Endometrium (tissue), 2 donors: Measurements from ENCODE around the gene RNH1.
"Not testable (repeated sequence)": the region's sequence is repeated elsewhere in the genome, so short reads cannot be mapped to it uniquely, and the experiment has no call there.

Experiments used
- FAIRE-seq: peaks from 2 replicates; lab custom pipeline; 2012; peaks lifted over from hg19 to GRCh38; lab: Jason Lieb, UNC
- donor health status: control.
- donor health status: control.

RNH1 gene

GRCh38 chr11:520428-521176 is 13.6 kb upstream of the RNH1 start:
- no peak for FAIRE-seq

GRCh38 chr11:518463-519202 is 11.6 kb upstream of the RNH1 start:
- FAIRE-seq, result no peak

DNA sequence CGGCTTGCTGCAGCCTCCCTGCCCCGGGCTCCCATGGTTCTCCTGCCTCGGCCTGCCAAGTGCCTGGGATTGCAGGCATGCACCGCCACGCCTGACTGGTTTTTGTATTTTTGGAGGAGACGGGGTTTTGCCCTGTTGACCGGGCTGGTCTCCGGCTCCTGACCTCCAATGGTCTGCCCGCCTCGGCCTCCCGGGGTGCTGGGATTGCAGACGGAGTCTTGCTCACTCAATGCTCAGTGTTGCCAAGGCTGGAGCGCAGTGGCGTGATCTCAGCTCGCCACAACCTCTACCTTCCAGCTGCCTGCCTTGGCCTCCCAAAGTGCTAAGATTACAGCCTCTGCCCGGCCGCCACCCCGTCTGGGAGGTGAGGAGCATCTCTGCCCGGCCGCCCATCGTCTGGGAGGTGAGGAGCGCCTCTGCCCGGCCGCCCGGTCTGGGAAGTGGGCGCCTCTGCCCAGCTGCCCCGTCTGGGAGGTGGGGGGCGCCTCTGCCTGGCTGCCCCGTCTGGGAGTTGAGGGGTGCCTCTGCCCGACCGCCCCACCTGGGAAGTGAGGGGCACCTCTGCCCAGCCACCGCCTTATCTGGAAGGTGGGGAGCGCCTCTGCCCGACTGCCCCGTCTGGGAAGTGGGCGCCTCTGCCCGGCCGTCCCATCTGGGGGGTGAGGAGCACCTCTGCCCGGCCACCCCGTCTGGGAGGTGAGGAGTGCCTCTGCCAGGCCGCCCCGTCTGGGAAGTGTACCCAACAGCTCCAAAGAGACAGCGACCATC is 10.1 kb upstream of the RNH1 start:
- FAIRE-seq, result not testable (repeated sequence)

DNA sequence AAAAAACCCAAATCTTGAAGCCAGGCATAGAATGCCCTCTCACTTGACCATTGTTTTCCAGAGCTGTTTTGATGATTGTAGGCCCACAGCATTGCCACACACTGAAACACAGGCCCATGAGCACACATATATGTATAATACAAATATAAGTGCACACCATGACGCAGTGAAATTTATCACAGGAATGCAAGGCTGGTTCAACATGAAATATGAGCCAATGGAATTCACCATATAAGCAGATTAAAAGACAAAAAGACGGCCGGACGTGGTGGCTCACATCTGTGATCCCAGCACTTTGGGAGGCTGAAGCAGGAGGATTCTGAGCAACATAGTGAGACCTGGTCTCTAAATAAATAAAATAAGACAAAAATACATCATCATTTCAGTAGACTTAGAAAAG is 9.4 kb upstream of the RNH1 start:
- no peak for FAIRE-seq

GRCh38 chr11:515131-515530 is 8.1 kb upstream of the RNH1 start:
- no peak for FAIRE-seq

DNA sequence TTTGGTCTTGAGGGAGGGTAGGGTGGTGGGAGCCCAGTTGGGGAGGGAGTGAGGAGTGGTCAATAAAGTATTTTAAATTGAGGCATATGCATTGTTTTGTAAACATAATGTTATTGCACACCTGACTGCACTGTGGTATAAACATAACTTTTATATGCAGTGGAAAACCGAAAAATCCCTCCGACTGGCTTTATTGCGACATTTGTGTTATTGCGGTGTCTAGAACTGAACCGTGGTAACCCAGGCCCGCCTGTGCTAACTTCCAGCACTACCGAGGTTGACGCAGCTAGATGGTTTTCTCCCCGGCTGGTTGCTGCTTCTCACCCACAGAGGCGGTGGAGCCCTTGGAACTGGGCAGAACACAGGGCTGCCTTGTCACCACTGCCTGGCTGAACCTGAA is 7.6 kb upstream of the RNH1 start:
- FAIRE-seq, result no peak

GRCh38 chr11:512761-513595 is 5.9 kb upstream of the RNH1 start:
- no peak for FAIRE-seq

GRCh38 chr11:508956-509355 is 1.9 kb upstream of the RNH1 start:
- FAIRE-seq, result no peak

DNA sequence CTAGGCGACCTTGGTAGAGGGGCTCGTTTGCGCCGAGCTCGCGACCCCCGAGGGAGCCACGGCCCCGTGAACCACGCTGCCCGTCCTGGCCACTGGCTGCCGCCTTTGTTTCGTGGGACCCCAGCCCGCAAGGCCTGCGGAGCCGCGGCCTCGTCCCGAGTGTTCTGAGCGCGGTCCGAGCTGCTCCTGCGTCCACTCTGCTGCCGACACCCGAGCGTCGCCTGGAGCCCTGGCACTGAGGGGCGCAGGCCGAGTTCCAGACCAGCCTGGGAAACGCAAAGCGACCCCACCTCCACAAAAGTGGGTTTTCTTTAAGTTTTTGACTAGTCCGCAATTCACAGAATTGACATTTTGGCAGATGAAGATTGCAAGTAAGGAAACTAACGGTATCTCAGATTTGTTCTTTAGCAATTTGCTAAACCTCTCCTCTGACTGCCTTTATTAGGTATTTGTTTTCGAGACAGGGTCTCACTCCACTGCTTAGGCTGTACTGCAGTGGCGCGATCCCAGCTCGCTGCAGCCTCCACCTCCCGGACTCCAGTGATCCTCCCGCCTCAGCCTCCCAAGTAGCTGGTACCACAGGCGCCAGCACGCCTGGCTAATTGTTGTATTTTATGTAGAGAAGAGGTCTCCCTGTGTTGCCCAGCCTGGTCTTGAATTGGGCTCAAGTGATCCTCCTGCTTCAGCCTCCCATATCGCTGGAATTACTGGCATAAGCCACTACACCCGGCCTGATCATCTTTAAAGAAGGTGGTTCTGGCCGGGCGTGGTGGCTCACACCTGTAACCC is 879 bp upstream of the RNH1 start:
- no peak for FAIRE-seq

DNA sequence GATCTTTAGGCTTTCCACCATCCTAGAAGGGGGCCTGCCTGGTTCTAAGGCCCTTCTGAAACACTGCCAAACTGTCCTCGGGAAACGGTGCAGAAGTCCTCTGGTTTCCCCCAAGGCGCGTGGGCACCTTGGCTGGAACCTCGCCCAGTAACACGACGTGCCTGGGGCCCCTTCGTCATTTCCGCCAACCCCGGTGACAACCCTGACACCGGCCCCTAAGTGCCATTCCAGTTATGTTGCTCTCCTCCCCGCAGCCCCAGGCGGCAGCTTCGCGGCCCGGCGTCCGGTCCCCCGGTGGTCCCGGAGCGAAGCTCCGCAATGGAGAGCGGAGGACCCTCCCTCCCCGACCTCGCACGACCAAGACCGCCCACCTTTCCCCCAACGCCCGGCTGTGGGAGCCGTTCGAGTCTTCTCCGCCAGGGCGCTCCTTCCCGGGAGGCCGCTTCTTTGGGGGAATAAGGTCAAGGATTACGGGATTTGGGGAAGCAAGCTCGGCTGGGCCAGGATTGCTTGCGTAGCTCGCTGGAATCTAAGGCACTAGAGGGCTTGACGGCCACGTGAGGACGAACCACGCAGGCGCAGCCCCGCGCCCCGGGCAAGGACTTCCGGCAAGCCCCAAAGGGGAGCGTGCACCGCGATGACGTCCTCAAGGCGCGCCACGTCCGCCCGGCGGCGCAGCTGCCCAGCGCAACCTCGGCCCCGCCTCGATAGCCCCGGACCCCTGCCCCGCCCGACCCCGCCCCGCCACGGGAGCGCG is 626 bp downstream of the RNH1 start:
- no peak for FAIRE-seq

GRCh38 chr11:504994-505344 is 2.1 kb downstream of the RNH1 start:
- no peak for FAIRE-seq

DNA sequence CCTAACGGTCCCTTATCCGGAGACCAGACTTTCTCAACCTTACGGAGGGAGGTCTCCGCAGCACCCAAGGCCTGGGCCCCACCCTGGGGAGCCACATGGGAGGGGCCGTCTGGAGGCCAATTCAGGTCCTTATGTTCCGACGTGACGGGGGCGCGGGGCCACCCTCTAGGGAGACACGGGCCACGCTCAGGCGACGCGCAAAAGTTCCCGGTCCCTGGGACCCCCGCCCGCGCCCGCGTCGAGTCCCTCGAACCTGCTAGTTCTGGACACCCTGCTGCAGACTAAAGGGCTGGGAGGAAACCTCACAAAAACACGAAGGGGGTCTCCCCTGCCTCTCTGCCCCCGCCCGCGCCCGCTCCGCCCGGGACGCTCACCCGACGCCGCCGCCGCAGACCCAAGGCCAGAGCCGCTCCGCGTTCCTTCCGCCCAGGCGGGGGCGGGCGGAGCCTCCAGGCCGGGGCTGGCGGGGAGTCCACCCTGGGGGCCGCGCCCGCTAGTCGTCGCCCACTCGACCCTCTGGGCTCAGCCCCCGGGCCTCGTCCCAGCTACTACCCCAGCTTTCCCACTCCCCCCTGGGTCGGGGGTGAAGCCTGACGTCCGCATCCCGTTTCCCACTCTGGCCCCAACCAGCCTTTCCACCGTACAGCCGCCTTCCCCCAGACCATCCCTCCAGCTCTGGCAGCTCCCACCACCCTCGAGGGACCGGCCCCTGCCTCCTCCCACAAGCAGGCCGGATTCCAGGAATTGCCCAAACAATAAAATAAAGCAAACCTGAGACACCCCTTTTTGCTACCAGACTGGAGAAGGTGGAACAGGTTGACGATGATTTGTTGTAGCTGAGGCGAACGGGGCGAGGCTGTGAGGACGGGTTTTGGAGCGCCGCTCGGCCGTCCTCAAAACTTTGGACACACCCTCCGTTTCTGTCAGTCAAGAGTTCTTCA is 2.7 kb downstream of the RNH1 start:
- peak; percentile 33 for FAIRE-seq

DNA sequence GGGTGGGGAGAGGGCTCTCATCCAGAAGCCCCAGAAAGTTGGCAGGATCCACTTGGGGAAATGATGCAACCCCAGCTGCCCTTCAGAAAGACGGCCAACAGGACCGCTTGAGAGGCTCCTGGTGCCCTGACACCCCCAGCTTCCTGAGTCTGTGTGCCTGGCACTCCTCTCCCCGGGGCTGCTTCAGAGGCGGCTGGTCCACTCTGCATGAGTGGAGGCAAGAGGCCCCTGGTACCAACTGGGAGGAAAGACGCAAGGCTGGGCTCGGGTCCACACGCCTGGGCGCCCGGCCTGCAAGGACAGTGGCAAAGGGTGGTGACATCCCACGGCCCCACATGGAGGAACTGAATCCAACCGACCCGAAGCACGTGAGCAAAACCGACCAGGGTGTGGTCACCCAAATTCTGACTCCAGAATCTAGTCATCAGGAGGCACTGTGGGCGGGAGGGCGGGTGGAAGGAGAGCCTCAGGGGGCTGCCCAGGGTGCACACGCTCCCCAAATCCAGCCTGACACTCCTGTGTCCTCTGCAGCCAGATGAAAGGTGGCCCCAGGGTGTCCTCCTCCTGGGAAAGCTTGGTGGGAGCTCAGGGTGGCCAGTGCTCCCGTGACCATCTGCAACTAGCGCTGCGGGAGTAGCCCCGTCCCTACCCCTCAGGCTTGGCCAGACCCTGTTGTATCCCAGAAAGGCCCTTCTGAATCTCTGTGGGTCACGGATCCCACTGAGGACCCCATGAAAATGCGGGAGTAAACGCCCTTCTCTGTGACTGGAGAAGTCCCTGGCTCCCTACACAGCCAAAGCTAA is 3.7 kb downstream of the RNH1 start:
- FAIRE-seq, result no peak

DNA sequence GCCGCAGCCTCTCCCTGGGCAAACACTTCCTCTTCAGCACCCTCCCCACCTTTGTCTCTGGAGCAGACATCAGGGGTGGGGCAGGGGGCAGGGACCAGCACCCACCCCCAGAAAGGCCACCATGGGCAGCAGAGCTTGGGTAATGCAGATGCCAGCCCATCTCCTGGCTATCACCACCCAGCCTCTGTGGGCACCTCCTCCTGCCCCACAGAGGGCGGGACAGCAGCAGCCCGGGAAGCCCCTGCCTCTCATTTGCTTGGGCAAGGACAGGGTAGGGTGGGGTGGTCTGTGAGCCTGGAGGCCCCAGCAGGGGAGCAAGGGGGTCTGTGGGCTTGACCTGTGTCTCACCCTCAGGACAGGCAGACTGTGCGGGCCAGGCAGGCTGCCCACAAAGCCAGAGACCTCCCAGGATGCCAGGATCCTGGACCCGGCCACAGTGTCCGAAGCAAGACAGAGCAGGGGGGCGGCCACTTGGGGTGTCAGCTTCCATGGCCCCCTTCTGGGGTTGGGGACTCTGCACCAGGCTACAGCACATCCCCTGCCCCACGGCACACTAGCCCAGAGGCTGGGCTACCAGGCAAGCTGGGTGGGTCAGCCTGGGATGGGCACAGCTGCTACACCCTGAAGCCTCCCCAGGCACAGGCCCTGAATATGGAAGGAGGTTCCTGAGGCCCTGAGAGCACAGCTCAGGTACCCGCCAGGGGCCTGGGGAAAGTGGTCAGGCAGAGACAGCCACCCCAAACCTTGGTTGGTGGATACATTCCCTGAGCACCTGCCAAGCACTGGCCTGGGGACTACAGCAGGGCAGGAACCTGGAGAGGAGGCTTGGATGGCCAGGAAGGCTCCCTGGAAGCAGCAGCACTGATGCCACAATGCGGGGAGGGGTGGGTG is 4.5 kb downstream of the RNH1 start:
- no peak for FAIRE-seq

GRCh38 chr11:501683-502287 is 5.3 kb downstream of the RNH1 start:
- FAIRE-seq, result no peak

DNA sequence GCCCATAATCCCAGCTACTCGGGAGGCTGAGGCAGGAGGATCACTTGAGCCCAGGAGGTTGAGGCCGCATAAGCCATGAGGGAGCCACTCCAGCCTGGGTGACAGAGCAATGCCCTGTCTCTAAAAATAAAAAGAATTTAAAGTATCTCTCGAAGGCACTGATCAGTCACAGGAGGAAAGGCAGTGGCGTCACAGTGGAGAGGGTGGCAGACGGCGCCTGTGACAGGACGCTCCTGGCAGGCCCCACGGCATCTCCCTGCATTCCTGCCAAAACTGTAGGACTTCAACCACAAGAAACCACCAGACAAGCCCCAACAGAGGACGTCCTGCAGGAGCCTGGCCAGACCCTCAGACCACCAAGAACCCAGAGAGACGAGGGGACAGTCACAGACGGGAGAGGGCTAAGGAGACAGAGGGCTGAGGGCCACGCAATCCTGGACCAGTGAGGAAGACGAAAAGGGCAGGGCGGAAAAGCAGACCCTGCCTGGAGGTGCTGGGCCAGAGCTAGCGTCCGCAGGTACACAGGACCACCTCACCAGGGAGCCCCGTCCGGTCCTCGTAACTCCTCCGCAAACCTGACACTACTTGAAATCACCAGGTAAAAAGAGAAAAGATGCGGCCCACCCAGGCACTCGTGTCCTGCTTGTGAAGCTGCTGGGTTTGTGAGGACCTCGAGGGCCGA is 5.9 kb downstream of the RNH1 start:
- no peak for FAIRE-seq
